ENCODE measurements around the gene DUSP15. TPM values are rescaled to one million over a fixed set of nuclear protein-coding genes. Genes with fewer than 3 reads are reported as not detected.

Gene DUSP15
- total RNA-seq, 4 donors from 2014 or later: 1.6 to 45.6 (median 8.8) TPM; not detected in 1

- H3K27me3 ChIP-seq: no peaks in the 10 kb centered on the region
- H3K36me3 ChIP-seq: no peaks in the 10 kb centered on the region
- no peaks in the 10 kb centered on the region for H3K9me3 ChIP-seq
- H3K27ac ChIP-seq: no peak overlapping the region
- no peak for DNase-seq
- intact Hi-C loops (cut with DNase I; ENCODE audit: low total_unique reads): loop anchor here (5.0 kb wide), 2 partner anchors 211 to 271 kb away; no protein-coding TSS in a partner anchor
- H3K4me1 ChIP-seq: no peaks in the 10 kb centered on the region
- no peak overlapping the region for H3K4me3 ChIP-seq
- TF ChIP-seq POLR2A (IDR thresholded peaks at IDR 0.05) (no peak), CTCF (IDR thresholded peaks at IDR 0.05) (no peak)
Observed at GRCh38 chr20:31821427-31821826, 48.9 kb downstream of the DUSP15 start.

- Histone ChIP-seq H3K9me3 (no peaks in the 10 kb centered on the region), H3K36me3 (no peaks in the 10 kb centered on the region), H3K4me1 (no peaks in the 10 kb centered on the region), H3K27ac (no peak overlapping the region), H3K27me3 (no peaks in the 10 kb centered on the region), H3K4me3 (no peak overlapping the region)
- no peak for DNase-seq
- TF ChIP-seq POLR2A (IDR thresholded peaks at IDR 0.05) (no peak), CTCF (IDR thresholded peaks at IDR 0.05) (no peak)
- intact Hi-C loops (cut with DNase I; ENCODE audit: low total_unique reads): loop anchor here (5.0 kb wide), 2 partner anchors 212 to 272 kb away; no protein-coding TSS in a partner anchor
Observed at GRCh38 chr20:31820228-31820627, 50.1 kb downstream of the DUSP15 start.

DNA sequence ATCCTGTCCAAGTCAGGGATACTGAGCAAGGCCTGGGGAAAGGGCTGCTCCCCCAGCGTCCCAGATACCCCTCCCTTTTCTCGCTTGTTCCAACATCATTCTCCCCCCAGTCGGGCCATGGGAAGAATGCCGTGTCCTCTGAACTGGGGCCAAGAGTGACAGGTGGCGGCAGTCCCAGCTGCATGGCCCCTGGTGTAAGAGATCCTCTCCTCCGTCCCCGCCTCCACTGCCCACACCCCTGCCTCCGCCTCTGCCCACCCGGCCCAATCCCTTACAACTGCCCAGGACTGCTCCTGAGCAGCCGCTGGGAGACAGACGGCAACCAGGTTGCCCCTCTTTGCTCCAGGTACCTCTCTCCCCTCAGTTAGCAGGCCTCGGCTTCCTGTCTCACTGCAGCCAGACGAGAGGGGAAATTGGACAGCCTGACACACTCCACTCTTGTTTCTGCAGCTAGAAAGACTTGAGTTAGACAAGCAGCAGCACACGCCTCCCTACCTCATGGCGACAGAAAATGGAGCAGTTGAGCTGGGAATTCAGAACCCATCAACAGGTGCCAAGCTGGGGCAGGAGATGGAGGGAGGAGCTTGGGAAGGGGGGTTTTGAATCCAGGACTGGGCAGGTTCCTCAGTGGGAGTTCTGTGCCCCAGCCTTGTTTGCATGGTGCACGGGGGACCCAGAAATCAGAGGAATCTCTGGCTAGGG, 51.1 kb downstream of the DUSP15 start, which contains the start of gene MYLK2:
Gene MYLK2 (plus strand): TSS at position 274 of the 702 bp plus-strand sequence. CDS start 225 bp downstream, at position 499.
- no peaks in the 10 kb centered on the region for H3K36me3 ChIP-seq
- TF ChIP-seq POLR2A (IDR thresholded peaks at IDR 0.05) (no peak), CTCF (IDR thresholded peaks at IDR 0.05) (no peak)
- H3K27ac ChIP-seq: no peak within 1 kb of the TSS
- intact Hi-C loops (cut with DNase I; ENCODE audit: low total_unique reads): no loop called here
- H3K9me3 ChIP-seq: no peaks in the 10 kb centered on the region
- DNase-seq: no peak
- H3K4me3 ChIP-seq: no peak within 1 kb of the TSS
- H3K27me3 ChIP-seq: no peaks in the 10 kb centered on the region
- H3K4me1 ChIP-seq: no peaks in the 10 kb centered on the region

GRCh38 chr20:31818376-31818908, 51.9 kb downstream of the DUSP15 start:
- no peak overlapping the region for H3K27ac ChIP-seq
- no peaks in the 10 kb centered on the region for H3K4me1 ChIP-seq
- intact Hi-C loops (cut with DNase I; ENCODE audit: low total_unique reads): no loop called here
- no peak overlapping the region for H3K4me3 ChIP-seq
- no peaks in the 10 kb centered on the region for H3K27me3 ChIP-seq
- TF ChIP-seq CTCF (IDR thresholded peaks at IDR 0.05) (no peak), POLR2A (IDR thresholded peaks at IDR 0.05) (no peak)
- H3K36me3 ChIP-seq: no peaks in the 10 kb centered on the region
- DNase-seq: no peak
- H3K9me3 ChIP-seq: no peaks in the 10 kb centered on the region

GRCh38 chr20:31817461-31817860, 52.9 kb downstream of the DUSP15 start:
- Histone ChIP-seq H3K27ac (no peak overlapping the region), H3K36me3 (no peaks in the 10 kb centered on the region), H3K27me3 (no peaks in the 10 kb centered on the region), H3K4me1 (no peaks in the 10 kb centered on the region), H3K4me3 (no peak overlapping the region), H3K9me3 (no peaks in the 10 kb centered on the region)
- DNase-seq: no peak
- TF ChIP-seq POLR2A (IDR thresholded peaks at IDR 0.05): no peak
- no peak for TF ChIP-seq CTCF (IDR thresholded peaks at IDR 0.05)
- intact Hi-C loops (cut with DNase I; ENCODE audit: low total_unique reads): no loop called here
